Fibroblast of lung (primary cell): ENCODE measurements around the gene HTR5A.

Source experiments
- CTCF ChIP-seq, 2 donors: IDR thresholded peaks in 1 of 2; conservative IDR thresholded peaks in 1 of 2; 1 replicate in 1 of 2; 2 replicates in 1 of 2; pipeline ENCODE4 v1.5.1; 2011 to 2012; ENCODE audit warnings: low read length in 2 of 2, control low read depth in 1 of 2, inconsistent platforms in 1 of 2, low read depth in 1 of 2, mild to moderate bottlenecking in 1 of 2
- EZH2 ChIP-seq: IDR thresholded peaks from 2 replicates; pipeline ENCODE4 v1.5.1; 2012; ENCODE audit warnings: low read length, control low read depth, mild to moderate bottlenecking; ENCODE audit errors: missing control alignments

DNA sequence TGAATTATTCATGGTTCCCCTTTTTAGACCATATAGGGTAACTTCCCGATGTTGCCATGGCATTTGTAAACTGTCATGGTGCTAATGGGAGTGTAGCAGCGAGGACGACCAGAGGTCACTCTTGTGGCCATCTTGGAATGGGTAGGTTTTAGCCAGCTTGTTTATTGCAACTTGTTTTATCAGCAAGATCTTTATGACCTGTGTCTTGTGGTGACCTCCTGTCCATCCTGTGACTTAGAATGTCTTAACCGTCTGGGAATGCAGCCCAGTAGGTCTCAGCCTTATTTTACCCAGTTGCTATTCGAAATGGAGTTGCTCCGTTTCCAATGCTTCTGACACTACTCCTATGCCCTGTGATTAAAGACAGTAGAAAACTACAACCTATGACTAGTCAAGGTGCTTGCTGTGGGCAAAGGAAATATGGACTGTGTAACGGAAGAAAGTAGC, 48.4 kb upstream of the HTR5A start:
- no peak for TF ChIP-seq CTCF (conservative IDR thresholded peaks at IDR 0.05 in 1 of 2, IDR thresholded peaks at IDR 0.05 in 1 of 2; ENCODE audit: low read depth in 1 of 2, low read length in 2 of 2)
- no peak for TF ChIP-seq EZH2
